ENCODE measurements around the gene PLCB4.

Gene PLCB4

DNA sequence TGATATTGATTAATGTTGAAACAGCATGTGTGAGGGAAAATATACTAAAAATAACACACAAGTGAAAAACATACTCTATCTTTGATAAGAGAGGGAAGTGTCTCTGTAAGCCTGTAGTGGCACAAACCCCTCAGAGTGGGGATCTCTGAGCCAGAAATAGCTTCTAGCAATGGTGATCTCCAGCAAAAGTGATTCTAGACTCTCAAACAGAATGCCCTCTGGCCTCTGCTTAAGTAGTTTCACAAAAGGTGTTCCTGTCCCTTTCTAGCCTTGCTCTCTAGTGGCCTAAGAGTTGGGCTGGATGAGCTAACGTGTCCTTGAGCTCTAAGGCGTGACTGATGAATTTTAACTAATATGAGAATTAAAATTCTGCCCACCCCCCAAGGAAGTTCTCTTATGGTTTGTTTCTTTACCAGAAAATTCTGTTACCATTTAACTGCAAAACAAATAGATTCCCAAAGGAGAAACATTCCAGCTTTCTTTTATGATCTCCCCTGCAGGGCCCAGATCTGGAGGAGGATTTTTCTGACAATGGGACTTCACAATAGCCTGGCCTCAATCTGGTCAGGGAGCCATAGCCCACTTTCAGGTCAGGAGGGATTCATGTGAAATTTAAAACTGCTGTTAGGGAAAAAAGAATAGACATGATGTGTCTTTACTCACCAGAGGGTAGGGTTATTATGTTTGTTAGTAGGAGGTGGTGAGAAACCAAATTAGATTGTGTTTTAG, 263.0 kb downstream of the PLCB4 start:
- TF ChIP-seq, protein P1, sequence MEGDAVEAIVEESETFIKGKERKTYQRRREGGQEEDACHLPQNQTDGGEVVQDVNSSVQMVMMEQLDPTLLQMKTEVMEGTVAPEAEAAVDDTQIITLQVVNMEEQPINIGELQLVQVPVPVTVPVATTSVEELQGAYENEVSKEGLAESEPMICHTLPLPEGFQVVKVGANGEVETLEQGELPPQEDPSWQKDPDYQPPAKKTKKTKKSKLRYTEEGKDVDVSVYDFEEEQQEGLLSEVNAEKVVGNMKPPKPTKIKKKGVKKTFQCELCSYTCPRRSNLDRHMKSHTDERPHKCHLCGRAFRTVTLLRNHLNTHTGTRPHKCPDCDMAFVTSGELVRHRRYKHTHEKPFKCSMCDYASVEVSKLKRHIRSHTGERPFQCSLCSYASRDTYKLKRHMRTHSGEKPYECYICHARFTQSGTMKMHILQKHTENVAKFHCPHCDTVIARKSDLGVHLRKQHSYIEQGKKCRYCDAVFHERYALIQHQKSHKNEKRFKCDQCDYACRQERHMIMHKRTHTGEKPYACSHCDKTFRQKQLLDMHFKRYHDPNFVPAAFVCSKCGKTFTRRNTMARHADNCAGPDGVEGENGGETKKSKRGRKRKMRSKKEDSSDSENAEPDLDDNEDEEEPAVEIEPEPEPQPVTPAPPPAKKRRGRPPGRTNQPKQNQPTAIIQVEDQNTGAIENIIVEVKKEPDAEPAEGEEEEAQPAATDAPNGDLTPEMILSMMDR (IDR thresholded peaks at IDR 0.05) = no peak
- no peak overlapping the region for H3K4me3 ChIP-seq
- DNase-seq (ENCODE audit: low spot score) = no peak
- no peak overlapping the region for H3K27ac ChIP-seq

- Histone ChIP-seq H3K27ac (no peak overlapping the region), H3K4me3 (no peak overlapping the region)
- TF ChIP-seq, protein P1 (IDR thresholded peaks at IDR 0.05) = no peak
- DNase-seq (ENCODE audit: low spot score) = no peak
These were observed 264.0 kb downstream of the PLCB4 start for GRCh38 chr20:9332791-9333479.

GRCh38 chr20:9334866-9335265, 266.0 kb downstream of the PLCB4 start:
- TF ChIP-seq, protein P1 (IDR thresholded peaks at IDR 0.05) = no peak
- no peak overlapping the region for H3K4me3 ChIP-seq
- DNase-seq (ENCODE audit: low spot score) = no peak
- H3K27ac ChIP-seq = no peak overlapping the region

- Histone ChIP-seq H3K4me3 (no peak overlapping the region), H3K27ac (no peak overlapping the region)
- TF ChIP-seq, protein P1 (IDR thresholded peaks at IDR 0.05) = no peak
- DNase-seq (ENCODE audit: low spot score) = no peak
These were observed 269.2 kb downstream of the PLCB4 start for GRCh38 chr20:9338101-9338500.

DNA sequence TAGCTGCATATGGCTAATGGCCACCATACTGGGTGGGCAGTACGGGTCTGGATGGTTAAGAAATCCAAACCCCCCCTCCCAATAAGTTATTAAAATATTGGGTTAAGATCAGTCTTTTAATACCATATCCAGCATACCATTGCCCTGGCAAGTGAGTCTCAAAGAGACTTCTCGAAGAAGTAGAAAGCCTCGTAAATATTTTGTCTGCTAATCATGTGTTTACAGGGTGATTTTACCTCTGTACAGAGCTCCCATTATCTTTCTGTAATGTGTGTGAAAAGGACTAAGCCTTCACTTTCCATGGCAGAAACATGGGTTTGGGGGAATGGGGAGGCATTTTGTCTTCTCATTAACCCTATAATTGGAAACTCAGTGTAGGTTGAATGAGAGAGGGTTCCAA, 270.8 kb downstream of the PLCB4 start:
- no peak overlapping the region for H3K4me3 ChIP-seq
- H3K27ac ChIP-seq = no peak overlapping the region
- TF ChIP-seq, protein P1 (IDR thresholded peaks at IDR 0.05) = no peak
- no peak for DNase-seq (ENCODE audit: low spot score)

DNA sequence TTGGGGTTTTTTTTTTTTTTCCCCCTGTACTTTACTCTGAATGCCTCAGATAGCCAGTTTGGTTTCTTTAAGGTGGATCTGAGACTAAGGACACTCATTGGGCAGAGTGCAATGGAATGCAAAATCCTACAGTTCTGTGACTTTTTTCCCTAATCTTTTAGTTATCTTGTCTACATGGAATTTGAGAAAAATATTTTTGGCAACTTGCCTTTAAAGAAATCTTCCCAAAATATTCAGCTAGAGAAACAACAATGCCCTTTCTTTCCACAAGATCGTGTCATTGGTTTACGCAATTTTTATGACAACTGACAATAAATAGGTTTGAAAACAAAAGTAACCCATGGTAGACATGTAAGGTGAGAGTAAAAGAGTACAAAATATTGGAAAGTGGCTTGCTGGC, 273.8 kb downstream of the PLCB4 start:
- Histone ChIP-seq H3K4me3 (no peak overlapping the region), H3K27ac (no peak overlapping the region)
- TF ChIP-seq, protein P1 (IDR thresholded peaks at IDR 0.05) = no peak
- DNase-seq (ENCODE audit: low spot score) = no peak

Measured in coronary artery (tissue), 2 donors.